HepG2 (cell line): ENCODE results near the gene GRIK3. TPM values are rescaled to one million over a fixed set of nuclear protein-coding genes. Genes with fewer than 3 reads are reported as not detected.

Experiments
- ADNP ChIP-seq: sonication (generic); formaldehyde crosslinking; IDR thresholded peaks from 2 replicates; pipeline ENCODE4 v1.4.0; 2020; ENCODE audit warnings: missing genetic modification reagents
- ARID5B ChIP-seq: IDR thresholded peaks from 2 replicates; pipeline ENCODE4 v1.4.0; 2020; ENCODE audit warnings: mild to moderate bottlenecking, missing genetic modification reagents
- CBX5 ChIP-seq: sonication (generic); formaldehyde crosslinking; IDR thresholded peaks from 2 replicates; pipeline ENCODE4 v1.4.0; 2020; ENCODE audit warnings: missing genetic modification reagents, borderline replicate concordance
- CHCHD3 ChIP-seq: sonication (generic); formaldehyde crosslinking; IDR thresholded peaks from 2 replicates; pipeline ENCODE4 v1.8.0; 2022; ENCODE audit warnings: mild to moderate bottlenecking, missing genetic modification reagents, moderate library complexity
- HMG20A ChIP-seq: IDR thresholded peaks from 2 replicates; pipeline ENCODE4 v1.6.1; 2016; ENCODE audit warnings: borderline replicate concordance
- ZBTB33 ChIP-seq: sonication (generic); formaldehyde crosslinking; IDR thresholded peaks from 2 replicates; pipeline ENCODE4 v1.4.0; 2020; ENCODE audit warnings: missing genetic modification reagents
- ZFP1 ChIP-seq: IDR thresholded peaks from 2 replicates; pipeline ENCODE4 v1.6.1; 2016
- ZMYM4 ChIP-seq: sonication (generic); formaldehyde crosslinking; IDR thresholded peaks from 2 replicates; pipeline ENCODE4 v1.8.1; 2023; ENCODE audit warnings: mild to moderate bottlenecking, missing genetic modification reagents
- ZNF670 ChIP-seq: sonication (generic); formaldehyde crosslinking; IDR thresholded peaks from 2 replicates; pipeline ENCODE4 v1.8.0; 2022; ENCODE audit warnings: mild to moderate bottlenecking, missing genetic modification reagents, borderline replicate concordance
- ZSCAN21 ChIP-seq: sonication (generic); formaldehyde crosslinking; IDR thresholded peaks from 2 replicates; pipeline ENCODE4 v1.8.0; 2022; ENCODE audit warnings: mild to moderate bottlenecking, missing genetic modification reagents, moderate library complexity, borderline replicate concordance
- polyA plus RNA-seq, 8 experiments: library from polyadenylated mRNA; depleted of rRNA in 3 of 8; stranded (reverse) in 7 of 8; unstranded in 1 of 8; fragments of >200 nt; fragmentation: Illumina TruSeq in 4 of 8; extraction: Trizol in 4 of 8; gene quantifications; 2 replicates each; pipeline versions ENCODE4 v1.2.1 to v1.2.3, GENCODE V29; 2011 to 2016; ENCODE audit warnings: low read depth in 4 of 8, missing spikeins in 1 of 8, mixed read lengths in 1 of 8; ENCODE audit not compliant: insufficient read depth in 1 of 8
- total RNA-seq, 5 experiments: library from RNA; depleted of rRNA; stranded (reverse); fragments of >200 nt; fragmentation: Illumina TruSeq; extraction: Trizol; gene quantifications; 2 replicates each; pipeline ENCODE4 v1.2.3, GENCODE V29; 2016; ENCODE audit warnings: low read depth in 1 of 5

GRIK3 gene
- total and polyA plus RNA-seq, 2 of the 13 experiments (the other 11 are each of a cell fraction or from before 2014, with no cell fraction given) = not detected

GRCh38 chr1:36844917-36845316 is 189.4 kb downstream of the GRIK3 start (continued):
- TF ChIP-seq ARID5B (CRISPR knock-in tag) (no peak), ZSCAN21 (CRISPR knock-in tag) (no peak), ZBTB33 (CRISPR knock-in tag) (no peak), ZFP1 (CRISPR knock-in tag) (no peak), ZMYM4 (CRISPR knock-in tag) (no peak), ADNP (CRISPR knock-in tag) (no peak), CHCHD3 (CRISPR knock-in tag) (no peak), ZNF670 (CRISPR knock-in tag) (no peak), HMG20A (no peak), CBX5 (CRISPR knock-in tag) (no peak)
